Stimulated activated CD8-positive, alpha-beta memory T cell treated with anti-CD3 and anti-CD28 coated beads, Interleukin-12 subunit alpha, Interleukin-12 subunit beta, amount 100 ng/mL, for 24 hours (primary cell): ENCODE results near the gene CABYR.

Source experiments
- DNase-seq: peaks from one replicate; pipeline ENCODE4 v3.0.0-alpha.2; 2020; ENCODE audit errors: extremely low read depth

The CABYR gene

DNA sequence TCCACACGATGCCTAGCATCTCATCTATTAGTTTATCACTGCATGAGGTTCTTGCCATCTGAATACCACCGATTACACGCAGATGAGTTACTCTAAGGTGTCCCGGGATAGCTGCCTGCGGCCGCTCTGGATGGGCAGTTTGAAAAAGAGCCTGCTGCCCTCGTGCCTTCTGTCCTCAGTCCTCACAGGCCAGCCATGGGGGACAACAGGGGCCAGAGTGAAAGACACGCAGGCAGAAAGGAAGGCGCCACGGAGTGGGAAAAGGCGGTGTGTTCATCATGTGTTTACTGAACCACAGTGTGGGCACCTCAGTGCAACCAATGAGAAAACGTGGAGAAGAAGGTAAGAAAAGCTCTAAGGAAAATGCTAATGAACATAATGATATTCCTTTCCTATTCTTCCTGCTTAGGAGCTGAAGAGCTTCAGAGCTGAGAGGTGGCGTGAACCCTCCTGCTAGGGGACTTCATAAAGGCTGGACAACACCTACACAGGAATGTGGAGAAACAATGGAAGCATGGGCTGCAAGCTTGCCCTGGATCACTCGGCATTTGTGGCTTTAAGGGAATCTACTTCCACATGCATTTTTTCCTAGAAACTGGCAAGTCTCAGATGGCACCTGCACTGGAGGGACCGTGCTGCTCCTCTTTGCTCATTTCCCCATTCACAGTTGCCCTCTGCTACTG is 50.9 kb downstream of the CABYR start:
- no peak for DNase-seq

DNA sequence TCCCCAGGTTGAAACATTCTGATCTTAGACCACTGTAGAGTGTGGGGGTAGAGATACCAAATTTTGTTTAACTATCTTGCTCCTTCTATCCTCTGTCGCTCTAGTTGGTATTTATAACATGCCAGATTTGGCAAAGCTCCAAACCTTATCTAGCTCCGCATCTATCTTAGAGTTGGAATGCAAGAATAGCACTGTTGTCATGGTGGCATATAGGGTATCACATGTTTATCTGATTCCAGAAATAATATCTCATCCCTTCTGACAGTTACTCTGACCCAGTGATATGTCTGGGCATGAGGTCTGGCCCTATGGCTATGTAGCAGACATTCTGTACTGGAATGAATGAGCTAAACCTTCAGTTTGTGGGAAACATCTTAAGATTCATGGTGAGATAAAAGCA is 51.7 kb downstream of the CABYR start:
- no peak for DNase-seq

DNA sequence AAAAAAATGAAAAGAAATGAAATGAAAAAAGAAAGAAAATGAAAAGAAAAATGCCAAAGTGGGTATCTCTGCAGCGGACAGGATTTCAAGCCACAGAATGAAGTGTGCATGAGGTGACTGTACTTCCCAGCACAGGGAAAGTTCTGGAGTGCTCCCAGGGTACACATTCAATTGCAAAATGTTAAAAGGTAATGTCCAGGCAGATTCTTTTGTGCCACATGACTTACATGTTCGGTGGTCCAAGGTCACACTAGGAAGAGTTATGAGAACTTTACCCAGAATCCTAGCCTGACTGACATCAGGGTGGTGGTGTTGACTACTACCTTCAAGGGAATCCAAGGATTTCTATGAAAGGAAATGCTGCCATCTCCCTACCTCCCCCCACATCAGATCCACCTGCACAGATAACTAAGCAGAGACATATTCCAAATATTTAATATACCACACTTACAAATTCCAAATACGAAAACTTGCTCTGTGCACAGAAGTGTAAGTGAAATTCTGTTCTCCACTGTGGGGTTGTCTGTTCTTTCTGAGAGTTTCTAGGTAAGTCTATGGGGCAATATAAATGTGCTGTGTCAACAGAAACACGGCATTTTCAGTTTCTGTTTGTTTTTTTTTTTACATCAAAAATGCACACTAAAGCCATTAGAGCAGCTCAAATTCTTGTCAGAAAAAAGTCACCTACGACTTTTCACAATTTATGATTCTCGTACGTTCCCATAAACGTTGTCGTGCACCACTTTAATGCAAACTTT is 56.6 kb downstream of the CABYR start:
- DNase-seq: no peak

GRCh38 chr18:24196764-24197163 is 57.9 kb downstream of the CABYR start:
- DNase-seq: no peak

GRCh38 chr18:24197412-24197811 is 58.5 kb downstream of the CABYR start:
- no peak for DNase-seq

- no peak for DNase-seq
Observed at GRCh38 chr18:24198461-24198860, 59.6 kb downstream of the CABYR start.

- DNase-seq: no peak
Observed at GRCh38 chr18:24199372-24199962, 60.6 kb downstream of the CABYR start.

GRCh38 chr18:24200494-24201290 is 61.8 kb downstream of the CABYR start:
- no peak for DNase-seq

DNA sequence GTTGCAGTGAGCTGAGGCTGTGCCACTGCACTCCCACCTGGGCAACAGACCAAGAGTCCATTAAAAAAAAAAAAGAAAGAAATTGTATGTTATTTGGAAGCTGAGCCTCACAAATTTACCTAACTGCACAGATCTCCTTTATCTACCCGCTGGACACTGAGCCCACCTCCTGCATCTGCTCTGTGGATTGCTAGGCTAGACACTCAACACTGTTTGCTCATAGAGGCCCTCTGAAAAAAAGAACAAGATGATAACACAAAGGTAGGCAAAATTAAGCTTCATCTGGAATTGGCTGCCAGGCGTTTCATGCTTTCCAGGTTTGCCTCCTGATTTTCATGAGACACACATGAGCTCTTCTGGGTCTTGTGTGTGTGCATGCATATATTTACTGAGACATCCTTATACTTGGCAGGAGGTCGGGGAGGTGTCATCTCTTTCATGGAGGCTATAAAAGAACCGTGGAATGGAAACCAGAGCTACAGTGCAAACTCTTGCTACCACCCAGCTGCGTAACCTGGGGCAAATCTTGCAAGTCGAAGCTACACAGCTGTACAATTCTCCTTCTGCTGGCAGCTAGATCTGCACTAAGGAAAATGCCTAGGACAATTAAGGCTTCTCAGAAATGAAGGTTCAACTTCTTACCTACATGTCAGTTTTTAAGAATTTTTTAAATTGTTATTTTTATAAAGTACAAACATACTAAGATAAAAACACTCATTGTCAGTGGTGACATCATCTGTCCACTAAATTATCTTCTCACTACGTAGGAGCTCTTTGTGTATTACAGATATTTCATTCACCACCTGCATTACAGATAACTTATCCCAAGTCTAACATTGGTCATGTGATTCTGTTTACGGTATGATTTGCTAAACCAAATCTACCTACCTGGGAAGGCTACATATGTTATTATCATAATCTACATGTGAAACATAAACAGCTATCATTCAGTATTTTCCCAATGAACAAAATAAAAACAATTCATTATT is 63.1 kb downstream of the CABYR start:
- DNase-seq: no peak

- no peak for DNase-seq
Observed at GRCh38 chr18:24204904-24205303, 66.0 kb downstream of the CABYR start.

- DNase-seq: no peak
Observed at GRCh38 chr18:24208270-24209035, 69.6 kb downstream of the CABYR start.

GRCh38 chr18:24209558-24209957 is 70.7 kb downstream of the CABYR start:
- DNase-seq: no peak
